Ishikawa (cell line): ENCODE results near the gene CSF2.

Experiments
- CEBPB ChIP-seq: IDR thresholded peaks from 2 replicates; pipeline ENCODE4 v1.6.1; 2012
- CREB1 ChIP-seq: IDR thresholded peaks from 2 replicates; pipeline ENCODE4 v1.6.1; 2012; ENCODE audit warnings: low read depth
- EGR1 ChIP-seq: IDR thresholded peaks from 2 replicates; pipeline ENCODE4 v1.6.1; 2012
- EP300 ChIP-seq: IDR thresholded peaks from 2 replicates; pipeline ENCODE4 v1.6.1; 2012; ENCODE audit warnings: borderline replicate concordance
- FOXM1 ChIP-seq: IDR thresholded peaks from 2 replicates; pipeline ENCODE4 v1.6.1; 2012; ENCODE audit warnings: low read depth, borderline replicate concordance
- NFIC ChIP-seq: IDR thresholded peaks from 2 replicates; pipeline ENCODE4 v1.6.1; 2012
- RAD21 ChIP-seq: IDR thresholded peaks from 2 replicates; pipeline ENCODE4 v1.6.1; 2012; ENCODE audit warnings: low read depth
- REST ChIP-seq: IDR thresholded peaks from 2 replicates; pipeline ENCODE4 v1.6.1; 2012; ENCODE audit warnings: low read depth, mild to moderate bottlenecking
- TAF1 ChIP-seq: IDR thresholded peaks from 2 replicates; pipeline ENCODE4 v1.6.1; 2012; ENCODE audit warnings: low read depth, mild to moderate bottlenecking
- TCF12 ChIP-seq: IDR thresholded peaks from 2 replicates; pipeline ENCODE4 v1.6.1; 2012; ENCODE audit warnings: low read depth
- TEAD4 ChIP-seq: IDR thresholded peaks from 2 replicates; pipeline ENCODE4 v1.6.1; 2012
- YY1 ChIP-seq: IDR thresholded peaks from 2 replicates; pipeline ENCODE4 v1.6.1; 2012; ENCODE audit warnings: low read depth
- ZBTB7A ChIP-seq: IDR thresholded peaks from 2 replicates; pipeline ENCODE4 v1.6.1; 2012; ENCODE audit warnings: low read depth
- TF ChIP-seq, protein P1 (sequence below): IDR thresholded peaks from 2 replicates; pipeline ENCODE4 v1.6.1; 2012
- TF ChIP-seq, protein P2 (sequence below): IDR thresholded peaks from 2 replicates; pipeline ENCODE4 v1.6.1; 2012

CSF2 gene

GRCh38 chr5:132067941-132068808 is 5.4 kb upstream of the CSF2 start:
- TF ChIP-seq REST (no peak), EP300 (no peak), CEBPB (no peak), ZBTB7A (no peak), EGR1 (no peak), TEAD4 (no peak), NFIC (no peak), TAF1 (no peak), YY1 (no peak), RAD21 (no peak)
- TF ChIP-seq, protein P1, sequence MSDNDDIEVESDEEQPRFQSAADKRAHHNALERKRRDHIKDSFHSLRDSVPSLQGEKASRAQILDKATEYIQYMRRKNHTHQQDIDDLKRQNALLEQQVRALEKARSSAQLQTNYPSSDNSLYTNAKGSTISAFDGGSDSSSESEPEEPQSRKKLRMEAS, result no peak
- TF ChIP-seq, protein P2, sequence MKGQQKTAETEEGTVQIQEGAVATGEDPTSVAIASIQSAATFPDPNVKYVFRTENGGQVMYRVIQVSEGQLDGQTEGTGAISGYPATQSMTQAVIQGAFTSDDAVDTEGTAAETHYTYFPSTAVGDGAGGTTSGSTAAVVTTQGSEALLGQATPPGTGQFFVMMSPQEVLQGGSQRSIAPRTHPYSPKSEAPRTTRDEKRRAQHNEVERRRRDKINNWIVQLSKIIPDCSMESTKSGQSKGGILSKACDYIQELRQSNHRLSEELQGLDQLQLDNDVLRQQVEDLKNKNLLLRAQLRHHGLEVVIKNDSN, result no peak

GRCh38 chr5:132069561-132069960 is 4.0 kb upstream of the CSF2 start:
- TF ChIP-seq NFIC, result no peak
- TF ChIP-seq, protein P1, result no peak
- TF ChIP-seq TCF12, result no peak
- TF ChIP-seq RAD21, result no peak
- no peak for TF ChIP-seq TEAD4
- no peak for TF ChIP-seq ZBTB7A
- no peak for TF ChIP-seq TAF1
- TF ChIP-seq FOXM1, result no peak
- TF ChIP-seq REST, result no peak
- no peak for TF ChIP-seq CREB1
- no peak for TF ChIP-seq CEBPB
- no peak for TF ChIP-seq EP300
- TF ChIP-seq, protein P2, result no peak
- TF ChIP-seq EGR1, result no peak
- TF ChIP-seq YY1, result no peak

GRCh38 chr5:132069994-132070393 is 3.6 kb upstream of the CSF2 start:
- TF ChIP-seq FOXM1 (no peak), EP300 (no peak), CEBPB (no peak)

- TF ChIP-seq, protein P1, result no peak
- TF ChIP-seq, protein P2, result no peak
- TF ChIP-seq TAF1 (no peak), ZBTB7A (no peak)
Measured at GRCh38 chr5:132070460-132071337, 2.9 kb upstream of the CSF2 start.

GRCh38 chr5:132071338-132071707 is 2.3 kb upstream of the CSF2 start:
- TF ChIP-seq REST, result no peak
- TF ChIP-seq, protein P1, result no peak
- no peak for TF ChIP-seq TAF1
- no peak for TF ChIP-seq RAD21
- no peak for TF ChIP-seq TCF12
- TF ChIP-seq CREB1, result no peak
- no peak for TF ChIP-seq EGR1
